Activated gamma-delta T cell treated with Interleukin-2 at 50 U/mL for 16 hours (primary cell): ENCODE measurements around the gene FAT1.
"Not testable (repeated sequence)": the region's sequence is repeated elsewhere in the genome, so short reads cannot be mapped to it uniquely, and the experiment has no call there.

Experiments used
- DNase-seq: peaks from one replicate; pipeline ENCODE4 v3.0.0-alpha.2; 2020

The FAT1 gene

DNA sequence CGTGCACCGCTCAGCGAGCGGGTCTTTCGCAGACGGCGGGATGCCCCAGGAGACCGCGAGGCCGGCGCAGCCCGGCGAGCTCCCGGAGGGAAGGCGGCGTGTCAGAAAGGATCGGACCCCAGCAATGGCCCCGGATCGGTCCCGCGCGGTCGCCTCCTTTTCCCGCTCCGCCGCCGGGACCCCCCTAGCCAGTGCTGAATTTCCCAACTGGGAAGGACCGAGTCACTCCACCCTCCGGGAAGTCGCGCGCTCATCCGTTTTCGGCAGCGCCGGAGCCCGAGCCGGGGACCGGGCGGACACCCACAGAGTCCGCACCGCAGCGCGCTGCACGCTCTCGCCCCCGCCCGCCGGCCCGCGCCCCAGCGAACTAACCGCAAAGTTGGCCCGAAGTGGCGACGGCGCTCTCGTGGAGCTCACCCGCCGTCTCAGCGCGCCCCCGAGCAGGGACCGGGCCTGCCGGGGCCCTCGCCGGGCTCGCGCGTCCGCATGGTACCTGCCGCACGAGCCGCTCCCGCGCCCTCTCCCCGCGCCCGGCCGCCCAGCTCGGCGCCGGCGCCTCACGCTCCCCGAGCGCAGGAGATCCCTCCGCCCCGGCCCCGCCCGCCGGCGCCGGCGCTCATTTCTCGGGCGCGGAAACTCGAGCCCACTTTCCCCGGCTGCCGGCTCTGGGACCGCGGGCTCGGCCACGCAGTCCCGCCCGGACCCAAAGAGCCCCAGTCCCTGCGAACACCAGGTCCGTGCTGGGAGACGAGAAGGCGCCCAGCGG, at the start of gene FAT1:
FAT1 (minus strand) TSS at position 565 of the 766 bp plus-strand sequence. CDS start 14,029 bp downstream, outside the sequence.
- DNase-seq: no peak

DNA sequence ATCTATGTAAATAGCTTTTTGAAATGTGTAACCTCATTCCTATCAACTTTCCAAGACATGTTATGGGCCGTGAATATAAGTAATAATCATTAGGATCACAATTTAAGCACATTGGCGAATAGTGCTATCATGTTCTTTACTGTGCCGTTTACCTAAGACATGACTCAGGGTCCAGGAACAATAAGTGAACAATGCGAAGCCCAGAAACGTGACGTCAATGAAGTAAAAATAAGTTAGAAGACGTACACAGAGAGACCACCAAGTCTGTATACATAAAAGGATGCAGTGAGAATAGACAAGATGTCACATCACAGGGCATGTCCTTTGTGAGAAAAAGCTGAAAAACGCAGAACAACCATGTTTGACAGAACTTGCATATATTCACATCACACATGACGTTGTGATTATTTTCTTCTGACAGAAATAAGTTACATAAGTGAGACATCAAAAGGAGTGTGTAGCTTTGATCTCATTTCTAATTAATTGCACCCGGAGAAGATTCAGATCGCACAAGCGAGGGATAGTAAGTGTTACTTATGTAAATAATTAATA, 49.4 kb upstream of the FAT1 start:
- no peak for DNase-seq

DNA sequence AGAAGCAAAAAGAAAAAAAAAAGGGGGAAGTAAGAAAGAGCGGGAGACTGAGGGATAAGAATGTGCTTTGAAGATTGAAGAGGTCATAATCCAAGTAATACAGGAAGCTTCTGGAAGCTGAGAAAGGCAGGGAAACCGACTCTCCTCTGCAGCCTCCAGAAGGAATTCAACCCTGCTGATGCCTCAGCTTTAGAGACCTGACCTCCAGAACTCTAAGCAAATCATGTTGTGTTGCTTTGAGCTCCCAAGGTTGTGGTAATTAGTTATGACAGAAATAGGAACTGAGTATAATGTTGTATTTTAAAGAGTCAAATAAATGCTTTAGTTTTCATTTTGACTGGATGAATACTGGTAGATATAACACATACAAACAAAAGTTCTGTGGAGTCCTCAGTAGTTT, 48.0 kb upstream of the FAT1 start:
- no peak for DNase-seq

- DNase-seq: no peak
Observed at GRCh38 chr4:186770481-186771175, 47.0 kb upstream of the FAT1 start.

GRCh38 chr4:186767794-186768193, 44.1 kb upstream of the FAT1 start:
- no peak for DNase-seq

GRCh38 chr4:186765673-186766546, 42.3 kb upstream of the FAT1 start:
- DNase-seq: no peak

DNA sequence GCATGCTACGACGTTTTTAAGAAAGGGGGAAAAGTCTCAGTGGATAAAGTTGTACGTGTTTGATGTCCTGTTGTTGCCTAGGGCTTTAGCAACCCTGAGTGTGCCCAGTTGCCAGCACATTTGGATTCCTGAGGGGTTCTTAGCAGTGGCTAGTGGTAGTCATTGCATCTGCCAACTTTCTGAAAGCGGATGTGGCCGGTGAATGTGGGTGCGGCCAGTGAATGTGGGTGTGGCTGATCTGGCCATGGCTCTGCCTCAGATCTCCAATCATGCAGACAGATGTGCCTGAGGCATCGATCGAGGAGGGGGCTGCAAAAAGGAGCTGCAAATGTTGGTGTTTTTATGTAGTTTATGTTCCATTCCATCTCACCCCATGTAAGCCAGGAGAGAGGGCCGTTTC, 41.5 kb upstream of the FAT1 start:
- no peak for DNase-seq

GRCh38 chr4:186764457-186764856, 40.8 kb upstream of the FAT1 start:
- DNase-seq: no peak

DNA sequence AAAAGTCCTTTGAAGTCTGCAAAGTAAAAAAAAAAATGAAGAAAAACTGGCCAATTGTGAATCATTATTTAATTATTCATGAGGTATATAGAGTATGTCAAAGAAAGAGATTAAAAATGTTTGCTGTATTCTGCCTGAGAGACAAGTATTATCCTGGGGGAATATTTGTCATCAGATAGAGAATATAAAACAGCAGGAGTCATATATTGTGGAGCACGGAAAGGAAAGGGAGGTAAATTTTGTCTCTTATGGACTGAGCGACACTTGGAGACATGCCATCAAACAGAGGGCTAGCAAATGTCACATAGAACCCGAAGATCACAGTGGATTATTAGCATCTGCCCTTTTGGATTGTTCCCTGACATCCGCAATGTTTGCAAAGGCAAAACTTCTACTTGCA, 39.2 kb upstream of the FAT1 start:
- DNase-seq: no peak

- DNase-seq: no peak
Observed at GRCh38 chr4:186762361-186762760, 38.7 kb upstream of the FAT1 start.

DNA sequence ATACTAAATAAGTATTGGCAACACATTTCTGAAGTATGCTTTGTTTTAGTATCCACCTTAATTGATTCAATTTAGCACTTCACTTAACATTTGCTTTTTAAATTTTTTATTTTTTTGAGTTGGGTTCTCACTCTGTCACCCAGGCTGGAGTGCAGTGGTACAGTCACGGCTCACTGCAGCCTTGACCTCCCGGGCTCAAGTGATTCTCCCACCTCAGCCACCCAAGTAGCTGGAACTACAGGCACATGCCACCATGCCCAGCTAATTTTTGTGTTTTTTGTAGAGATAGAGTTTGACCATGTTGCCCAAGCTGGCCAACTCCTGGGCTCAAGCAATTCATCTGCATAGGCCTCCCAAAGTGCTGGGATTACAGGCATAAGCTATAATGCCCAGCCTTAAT, 38.3 kb upstream of the FAT1 start:
- DNase-seq: not testable (repeated sequence)

DNA sequence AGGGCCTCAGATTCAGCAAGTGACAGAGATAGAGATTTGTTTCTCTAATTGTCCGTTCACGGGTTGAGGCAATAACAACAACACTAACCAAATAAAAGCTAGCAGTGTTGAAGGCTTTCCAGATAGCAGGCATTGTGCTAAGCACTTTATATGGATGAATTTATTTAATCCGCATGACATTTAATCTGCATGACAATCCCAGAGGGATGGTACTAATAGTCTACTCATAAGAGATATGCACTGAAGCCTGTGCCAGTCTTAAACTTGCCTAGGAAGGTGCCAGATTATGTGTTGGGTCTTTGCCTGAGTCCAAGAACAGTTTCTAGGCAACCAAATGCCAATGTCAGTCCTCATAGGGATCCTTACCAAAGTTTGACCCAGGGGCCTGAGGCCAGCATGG, 37.7 kb upstream of the FAT1 start:
- DNase-seq: no peak

DNA sequence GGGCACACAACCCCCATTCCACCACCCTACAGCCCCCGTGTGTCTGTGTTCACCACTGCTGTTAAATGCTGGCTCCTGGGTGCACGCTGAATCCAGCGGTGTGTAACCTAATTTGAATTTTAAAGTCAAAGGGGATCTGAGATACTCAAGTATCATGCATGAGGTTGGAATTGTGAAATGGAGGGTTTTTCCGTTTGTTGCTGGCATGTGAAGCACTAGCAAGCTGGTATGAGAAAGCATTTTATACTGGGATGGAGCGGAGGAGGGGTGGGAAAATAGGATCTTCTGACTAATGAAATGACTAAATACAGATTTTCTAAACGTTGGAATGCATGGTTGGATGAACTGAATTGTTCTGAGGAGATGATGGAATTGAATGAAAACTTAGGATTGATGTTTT, 36.9 kb upstream of the FAT1 start:
- DNase-seq: no peak

- no peak for DNase-seq
Observed at GRCh38 chr4:186759990-186760389, 36.3 kb upstream of the FAT1 start.

DNA sequence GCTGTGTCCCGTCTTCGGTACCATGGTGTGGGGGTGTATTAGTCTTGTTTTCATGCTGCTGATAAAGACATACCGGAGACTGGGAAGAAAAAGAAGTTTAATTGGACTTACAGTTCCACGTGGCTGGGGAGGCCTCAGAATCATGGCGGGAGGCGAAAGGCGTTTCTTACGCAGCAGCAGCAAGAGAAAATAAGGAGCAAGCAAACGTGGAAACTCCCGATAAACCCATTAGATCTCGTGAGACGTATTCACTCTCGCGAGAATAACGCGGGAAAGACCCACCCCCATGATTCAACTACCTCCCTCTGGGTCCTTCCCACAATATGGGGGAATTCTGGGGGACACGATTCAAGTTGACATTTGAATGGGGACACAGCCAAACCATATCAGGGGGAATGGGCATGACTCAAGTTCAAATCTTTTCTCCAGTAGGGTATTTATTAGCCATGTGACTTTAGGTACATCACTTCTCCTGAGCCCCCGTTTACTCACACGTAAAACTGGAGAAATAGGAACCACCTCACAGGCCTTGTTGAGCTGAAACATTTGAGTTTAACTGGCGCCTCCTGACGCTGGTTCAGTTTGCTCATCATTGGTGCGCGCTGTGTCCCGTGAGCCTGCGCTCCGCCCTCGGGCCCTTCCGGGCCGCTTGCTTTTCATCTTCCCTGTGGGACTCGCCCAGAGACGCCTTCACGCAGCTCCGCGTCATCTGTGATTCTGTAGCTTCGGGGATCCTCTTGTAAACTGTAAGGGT, 35.5 kb upstream of the FAT1 start:
- DNase-seq: no peak

DNA sequence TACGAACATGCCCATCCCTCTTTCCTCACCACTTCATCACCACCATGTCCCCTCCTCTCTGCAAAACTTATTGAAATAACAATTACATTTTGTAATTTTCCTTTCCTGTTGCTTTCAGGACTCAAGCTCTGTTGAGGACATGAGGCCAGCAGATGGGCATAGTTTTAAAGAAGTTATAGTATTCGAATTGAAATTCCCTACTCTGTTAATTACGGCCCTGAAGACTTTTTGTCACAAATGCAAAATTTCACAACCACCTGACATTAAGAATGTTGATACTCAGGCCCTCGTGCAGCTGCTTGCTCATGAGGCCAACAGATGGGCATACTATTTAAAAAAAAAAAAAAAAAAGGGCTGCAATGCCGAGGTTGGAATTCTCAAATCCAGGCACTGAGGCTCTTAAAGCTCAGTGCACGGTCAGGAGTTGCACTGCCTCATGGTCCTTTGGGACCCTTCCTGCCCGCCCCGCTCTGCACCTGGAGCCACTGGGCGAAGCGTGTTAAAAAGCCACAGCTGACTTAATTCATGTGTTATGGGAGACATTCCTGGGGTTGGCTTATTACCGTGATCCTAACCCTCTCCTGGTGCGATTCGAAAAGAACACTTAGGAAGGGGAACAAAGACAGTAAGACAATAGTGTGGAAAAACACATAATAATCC, 34.2 kb upstream of the FAT1 start:
- DNase-seq: no peak

- DNase-seq: not testable (repeated sequence)
Observed at GRCh38 chr4:186756550-186756949, 32.9 kb upstream of the FAT1 start.

DNA sequence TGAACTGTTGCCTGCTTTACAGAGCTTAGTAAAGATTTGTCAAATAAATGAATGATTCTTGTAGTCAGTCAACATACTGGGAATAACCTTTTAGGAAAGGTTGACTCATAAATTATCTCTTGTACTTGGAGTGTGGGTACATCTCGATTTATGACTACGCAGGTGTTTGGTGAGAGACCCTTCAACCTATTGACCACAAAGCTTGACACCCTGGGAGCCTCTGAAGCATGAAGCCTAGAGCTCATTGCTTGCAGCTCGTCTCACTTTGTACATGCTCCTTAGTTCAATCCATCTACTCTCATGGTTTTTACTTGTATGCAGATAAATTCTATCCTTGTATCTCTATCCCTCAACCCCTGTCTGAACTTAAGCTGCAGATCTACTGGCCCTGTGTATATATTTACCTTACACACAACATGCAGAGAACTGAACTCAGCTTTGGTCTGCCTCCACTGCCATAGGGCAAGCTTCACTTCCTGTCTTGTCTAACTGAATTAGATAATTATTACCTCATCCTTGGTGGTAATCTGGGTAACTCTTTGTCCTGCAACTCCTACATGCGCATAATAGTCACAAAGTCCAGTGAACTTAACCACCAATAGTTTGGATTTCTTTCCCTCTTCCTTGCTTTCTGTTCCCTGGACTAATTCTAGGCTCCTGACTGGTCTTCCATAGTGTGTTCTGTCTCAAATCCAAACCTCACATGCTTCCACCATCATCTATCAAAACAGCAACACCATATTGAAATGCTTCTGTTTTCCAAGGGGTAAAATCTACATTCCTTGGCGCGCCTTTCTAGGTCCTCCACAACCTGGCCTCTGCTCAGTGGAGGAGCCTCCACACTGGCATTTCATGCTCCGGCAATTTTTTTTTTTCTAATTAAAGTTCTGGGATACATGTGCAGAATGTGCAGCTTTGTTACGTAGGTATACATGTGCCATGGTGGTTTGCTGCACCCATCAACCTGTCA, 32.2 kb upstream of the FAT1 start:
- no peak for DNase-seq

- no peak for DNase-seq
Observed at GRCh38 chr4:186754976-186755375, 31.3 kb upstream of the FAT1 start.

DNA sequence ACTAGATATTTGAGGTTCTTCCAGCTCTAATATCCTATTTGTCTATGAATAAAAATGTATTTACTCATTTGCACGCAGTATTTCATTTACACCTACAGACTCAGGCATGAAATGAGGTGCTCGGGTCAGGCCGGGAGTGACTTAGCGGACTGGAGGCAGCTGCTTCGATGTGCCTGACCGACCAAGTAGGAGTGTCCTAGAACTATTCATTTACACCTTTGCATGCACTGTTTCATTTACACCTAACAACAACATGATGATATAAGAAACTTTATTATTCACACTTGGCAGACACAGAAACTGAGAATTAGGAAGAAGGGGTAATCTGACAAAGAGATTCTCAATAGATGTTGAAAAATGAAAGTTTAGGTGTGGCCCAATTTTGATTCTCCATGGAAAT, 28.7 kb upstream of the FAT1 start:
- DNase-seq: no peak
